ENCODE data around the gene SPECC1L. TPM values are rescaled to one million over a fixed set of nuclear protein-coding genes. Genes with fewer than 3 reads are reported as not detected.

SPECC1L gene
- total RNA-seq, 1 donor from 2014 or later, result 69.9 TPM

GRCh38 chr22:24390576-24390975 is 119.9 kb downstream of the SPECC1L start:
- Histone ChIP-seq H3K27me3 (ENCODE audit: low read depth) (no peaks in the 10 kb centered on the region), H3K9me3 (no peaks in the 10 kb centered on the region), H3K27ac (peak overlapping the region; percentile 74), H3K36me3 (peaks cover 13% of the 10 kb centered on the region), H3K4me1 (peaks cover 45% of the 10 kb centered on the region), H3K4me3 (no peak overlapping the region)
- ATAC-seq (peak in 1 of 2 donors; percentile 21), DNase-seq (no peak)
- no peak for TF ChIP-seq CTCF (IDR thresholded peaks at IDR 0.05)
- intact Hi-C loops (cut with DNase I), result no loop called here

GRCh38 chr22:24391836-24392217 is 121.2 kb downstream of the SPECC1L start:
- no peak overlapping the region for H3K4me3 ChIP-seq
- peaks cover 26% of the 10 kb centered on the region for H3K36me3 ChIP-seq
- H3K27me3 ChIP-seq (ENCODE audit: low read depth), result no peaks in the 10 kb centered on the region
- DNase-seq (no peak), ATAC-seq (no peak)
- H3K4me1 ChIP-seq, result peaks cover 45% of the 10 kb centered on the region
- no peak for TF ChIP-seq CTCF (IDR thresholded peaks at IDR 0.05)
- H3K27ac ChIP-seq, result peak overlapping the region; percentile 74
- intact Hi-C loops (cut with DNase I), result no loop called here
- H3K9me3 ChIP-seq, result no peaks in the 10 kb centered on the region

- no peak for TF ChIP-seq CTCF (IDR thresholded peaks at IDR 0.05)
- peaks cover 45% of the 10 kb centered on the region for H3K4me1 ChIP-seq
- DNase-seq (no peak), ATAC-seq (no peak)
- peak overlapping the region; percentile 74 for H3K27ac ChIP-seq
- H3K36me3 ChIP-seq, result peaks cover 30% of the 10 kb centered on the region
- no peaks in the 10 kb centered on the region for H3K27me3 ChIP-seq (ENCODE audit: low read depth)
- no peaks in the 10 kb centered on the region for H3K9me3 ChIP-seq
- intact Hi-C loops (cut with DNase I), result no loop called here
- no peak overlapping the region for H3K4me3 ChIP-seq
Observed at GRCh38 chr22:24392218-24392931, 121.7 kb downstream of the SPECC1L start.

- DNase-seq, result no peak
- H3K36me3 ChIP-seq, result peaks cover 34% of the 10 kb centered on the region
- no peak overlapping the region for H3K4me3 ChIP-seq
- peaks cover 45% of the 10 kb centered on the region for H3K4me1 ChIP-seq
- H3K27ac ChIP-seq, result peak overlapping the region; percentile 74
- TF ChIP-seq CTCF (IDR thresholded peaks at IDR 0.05), result no peak
- ATAC-seq, result no peak
- intact Hi-C loops (cut with DNase I), result no loop called here
- no peaks in the 10 kb centered on the region for H3K9me3 ChIP-seq
- H3K27me3 ChIP-seq (ENCODE audit: low read depth), result no peaks in the 10 kb centered on the region
Observed at GRCh38 chr22:24393012-24393559, 122.5 kb downstream of the SPECC1L start.

- no peak overlapping the region for H3K4me3 ChIP-seq
- intact Hi-C loops (cut with DNase I), result no loop called here
- TF ChIP-seq CTCF (IDR thresholded peaks at IDR 0.05), result no peak
- no peak overlapping the region for H3K27ac ChIP-seq
- no peak for DNase-seq
- no peak for ATAC-seq
- H3K36me3 ChIP-seq, result peaks cover 41% of the 10 kb centered on the region
- peaks cover 45% of the 10 kb centered on the region for H3K4me1 ChIP-seq
- H3K27me3 ChIP-seq (ENCODE audit: low read depth), result no peaks in the 10 kb centered on the region
- H3K9me3 ChIP-seq, result no peaks in the 10 kb centered on the region
Observed at GRCh38 chr22:24393848-24394247, 123.2 kb downstream of the SPECC1L start.
